Measurements from ENCODE around the gene ADAMTS16. TPM values are rescaled to one million over a fixed set of nuclear protein-coding genes. Genes with fewer than 3 reads are reported as not detected.

Gene ADAMTS16
- total RNA-seq, 2 donors from 2014 or later, result 0.11 TPM; not detected in 1

DNA sequence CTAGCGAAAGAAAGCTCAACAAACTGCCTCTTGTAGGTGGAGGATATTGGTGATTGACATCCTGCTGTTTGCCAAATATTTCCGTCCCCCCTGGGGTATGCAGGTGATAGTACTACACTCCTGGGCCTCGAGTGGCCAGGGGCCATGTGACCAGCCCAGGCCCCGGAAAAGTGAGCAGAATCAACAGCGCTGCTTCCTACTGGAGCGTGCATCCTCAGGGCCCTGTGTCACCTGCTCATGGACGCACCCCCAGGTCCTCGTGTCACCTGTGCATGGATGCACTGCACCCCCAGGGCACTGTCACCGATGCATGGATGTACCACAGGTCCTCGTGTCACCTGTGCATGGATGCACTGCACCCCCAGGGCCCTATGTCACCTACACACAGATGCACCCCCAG is 43.8 kb downstream of the ADAMTS16 start:
- Histone ChIP-seq H3K27me3 (replicated peaks; ENCODE audit: insufficient read depth) (no peaks in the 10 kb centered on the region), H3K36me3 (no peaks in the 10 kb centered on the region), H3K9me3 (no peaks in the 10 kb centered on the region), H3K4me3 (no peak overlapping the region), H3K27ac (no peak overlapping the region), H3K4me1 (replicated peaks) (no peaks in the 10 kb centered on the region)
- 84% methylated on average over 10 of the region's 10 CpGs for WGBS
- DNase-seq (ENCODE audit: low spot score), result no peak
- intact Hi-C loops (cut with DNase I), result no loop called here
- no peak for TF ChIP-seq CTCF (IDR thresholded peaks at IDR 0.05)
- no peak for TF ChIP-seq POLR2AphosphoS5 (IDR thresholded peaks at IDR 0.05)
- no peak for TF ChIP-seq POLR2A (IDR thresholded peaks at IDR 0.05)

DNA sequence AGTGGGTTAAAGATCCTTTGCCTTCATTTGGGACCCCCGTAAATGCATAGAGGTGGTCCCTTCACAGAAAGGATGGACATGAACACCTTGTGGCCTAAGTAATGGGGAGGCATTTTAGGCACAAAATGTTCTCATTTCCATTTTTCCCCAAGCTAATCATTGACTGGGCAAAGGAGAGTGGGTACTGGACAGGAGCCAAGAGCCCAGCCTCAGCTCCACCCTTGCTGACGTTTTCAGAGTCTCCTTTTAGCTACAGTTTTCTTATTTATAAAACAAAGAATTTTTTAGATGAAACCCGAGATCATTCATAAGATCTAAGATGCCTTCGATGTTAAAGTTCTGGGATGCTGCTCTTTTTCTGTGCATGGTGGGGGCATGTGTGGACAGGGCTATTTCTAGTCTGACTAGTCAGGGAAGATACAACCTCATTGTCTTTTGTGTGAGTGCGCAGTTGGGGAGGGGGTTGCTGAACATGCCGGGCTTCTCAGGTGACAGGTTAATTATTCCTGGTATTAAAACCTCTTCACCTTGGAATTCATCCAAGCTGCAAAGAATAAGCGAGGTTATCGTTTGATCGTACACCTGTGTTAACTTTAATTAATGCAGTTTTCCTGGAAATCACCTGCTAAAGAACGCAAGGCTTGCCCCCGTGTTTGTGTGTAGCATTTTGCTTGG is 48.4 kb downstream of the ADAMTS16 start:
- 40% methylated on average over 11 of the region's 11 CpGs for WGBS
- intact Hi-C loops (cut with DNase I), result no loop called here
- no peak overlapping the region for H3K27ac ChIP-seq

GRCh38 chr5:5189051-5189430 is 48.9 kb downstream of the ADAMTS16 start:
- no peaks in the 10 kb centered on the region for H3K27me3 ChIP-seq (replicated peaks; ENCODE audit: insufficient read depth)
- TF ChIP-seq CTCF (IDR thresholded peaks at IDR 0.05) (no peak), POLR2A (IDR thresholded peaks at IDR 0.05) (no peak), POLR2AphosphoS5 (IDR thresholded peaks at IDR 0.05) (no peak)
- H3K4me3 ChIP-seq, result no peak overlapping the region
- intact Hi-C loops (cut with DNase I), result no loop called here
- DNase-seq (ENCODE audit: low spot score), result no peak
- no peaks in the 10 kb centered on the region for H3K36me3 ChIP-seq
- WGBS, result 58% methylated on average over 7 of the region's 7 CpGs
- H3K4me1 ChIP-seq (replicated peaks), result no peaks in the 10 kb centered on the region
- no peaks in the 10 kb centered on the region for H3K9me3 ChIP-seq
- no peak overlapping the region for H3K27ac ChIP-seq

More for the DNA sequence above, 48.4 kb downstream of the ADAMTS16 start:
- Histone ChIP-seq H3K4me3 (no peak overlapping the region), H3K4me1 (replicated peaks) (no peaks in the 10 kb centered on the region), H3K27me3 (replicated peaks; ENCODE audit: insufficient read depth) (no peaks in the 10 kb centered on the region), H3K9me3 (no peaks in the 10 kb centered on the region), H3K36me3 (no peaks in the 10 kb centered on the region)
- TF ChIP-seq POLR2A (IDR thresholded peaks at IDR 0.05), result no peak
- TF ChIP-seq CTCF (IDR thresholded peaks at IDR 0.05), result no peak
- TF ChIP-seq POLR2AphosphoS5 (IDR thresholded peaks at IDR 0.05), result no peak
- no peak for DNase-seq (ENCODE audit: low spot score)

GRCh38 chr5:5191906-5192305 is 51.8 kb downstream of the ADAMTS16 start:
- H3K4me1 ChIP-seq (replicated peaks), result no peaks in the 10 kb centered on the region
- DNase-seq (ENCODE audit: low spot score), result no peak
- H3K27ac ChIP-seq, result no peak overlapping the region
- no peaks in the 10 kb centered on the region for H3K36me3 ChIP-seq
- no peak overlapping the region for H3K4me3 ChIP-seq
- WGBS, result 97% methylated on average over 3 of the region's 3 CpGs
- no peak for TF ChIP-seq CTCF (IDR thresholded peaks at IDR 0.05)
- no peak for TF ChIP-seq POLR2AphosphoS5 (IDR thresholded peaks at IDR 0.05)
- no peak for TF ChIP-seq POLR2A (IDR thresholded peaks at IDR 0.05)
- no peaks in the 10 kb centered on the region for H3K9me3 ChIP-seq
- intact Hi-C loops (cut with DNase I), result no loop called here
- no peaks in the 10 kb centered on the region for H3K27me3 ChIP-seq (replicated peaks; ENCODE audit: insufficient read depth)

- TF ChIP-seq POLR2AphosphoS5 (IDR thresholded peaks at IDR 0.05) (no peak), POLR2A (IDR thresholded peaks at IDR 0.05) (no peak), CTCF (IDR thresholded peaks at IDR 0.05) (no peak)
- H3K4me3 ChIP-seq, result no peak overlapping the region
- no peak for DNase-seq (ENCODE audit: low spot score)
- H3K36me3 ChIP-seq, result no peaks in the 10 kb centered on the region
- WGBS, result 89% methylated on average over 2 of the region's 2 CpGs
- H3K9me3 ChIP-seq, result no peaks in the 10 kb centered on the region
- no peaks in the 10 kb centered on the region for H3K27me3 ChIP-seq (replicated peaks; ENCODE audit: insufficient read depth)
- H3K27ac ChIP-seq, result no peak overlapping the region
- H3K4me1 ChIP-seq (replicated peaks), result no peaks in the 10 kb centered on the region
- intact Hi-C loops (cut with DNase I), result no loop called here
These were observed 52.6 kb downstream of the ADAMTS16 start for GRCh38 chr5:5192681-5193080.
